ENCODE data around the gene NCOA1.

DNA sequence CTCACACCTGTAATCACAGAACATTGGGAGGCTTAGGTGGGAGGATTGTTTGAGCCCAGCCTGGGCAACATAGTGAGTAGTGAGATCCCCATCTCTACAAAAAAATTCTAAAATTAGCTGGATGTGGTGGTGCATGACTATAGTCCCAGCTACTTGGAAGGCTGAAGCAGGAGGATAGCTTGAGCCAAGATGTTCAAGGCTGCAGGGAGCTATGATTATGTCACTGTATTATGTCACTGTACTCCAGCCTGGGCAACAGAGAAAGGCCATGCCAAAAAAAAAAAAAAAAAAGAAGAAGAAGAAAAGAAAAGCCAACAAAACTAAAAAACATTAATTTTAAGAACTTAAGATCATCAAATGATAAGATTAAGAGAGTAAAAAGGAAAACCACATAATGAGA lies 17.4 kb upstream of the NCOA1 start:
- TF ChIP-seq SIN3A (IDR thresholded peaks at IDR 0.05; ENCODE audit: borderline replicate concordance, low read depth, low read length) (no peak), SMC3 (IDR thresholded peaks at IDR 0.05; ENCODE audit: low read depth, low read length) (no peak)
